Thyroid gland (tissue), 4 donors: ENCODE results near the gene RPL35A. TPM values are rescaled to one million over a fixed set of nuclear protein-coding genes. Genes with fewer than 3 reads are reported as not detected.
"Not testable (repeated sequence)": the region's sequence is repeated elsewhere in the genome, so short reads cannot be mapped to it uniquely, and the experiment has no call there.

Experiments
- DNase-seq, 2 donors: peaks; one replicate each; pipeline ENCODE4 v3.0.0-alpha.2; 2019
- H3K27ac ChIP-seq, 3 donors: fragments of 200-600 bp; sonication (generic); 1 replicate in 2 of 3; 2 replicates in 1 of 3; pipeline ENCODE4 v1.5.1; 2016 to 2019; ENCODE audit warnings: mild to moderate bottlenecking in 1 of 3, moderate library complexity in 1 of 3
- H3K27me3 ChIP-seq: fragments of 200-600 bp; sonication (generic); one replicate; pipeline ENCODE4 v1.5.1; 2019
- H3K36me3 ChIP-seq, 2 donors: fragments of 200-600 bp; sonication (generic); one replicate each; pipeline ENCODE4 v1.5.1; 2016 to 2019
- H3K4me1 ChIP-seq, 2 donors: fragments of 200-600 bp; sonication (generic); one replicate each; pipeline ENCODE4 v1.5.1; 2017 to 2019
- H3K4me3 ChIP-seq, 3 donors: fragments of 200-600 bp; sonication (generic); replicated peaks in 1 of 3; 1 replicate in 2 of 3; 2 replicates in 1 of 3; pipeline ENCODE4 v1.5.1; 2016; ENCODE audit warnings: mild to moderate bottlenecking in 1 of 3
- H3K9me3 ChIP-seq: fragments of 200-600 bp; sonication (generic); one replicate; pipeline ENCODE4 v1.5.1; 2017
- POLR2A ChIP-seq, 2 donors: fragments of 450-650 bp; IDR thresholded peaks; one replicate each; pipeline ENCODE4 v1.6.1; 2017; ENCODE audit warnings: antibody characterized with exemption in 2 of 2, mild to moderate bottlenecking in 2 of 2, moderate library complexity in 1 of 2
- WGBS, 2 donors: methylation state at CpG; one replicate each; pipeline ENCODE4 v1.1.5; 2017; 5-methylcytosine and 5-hydroxymethylcytosine counted together
- intact Hi-C: fragments of 100-400 bp; cut with DNase I; formaldehyde crosslinking; loops from one replicate; pipeline ENCODE4 v1.15.1; 2023
- total RNA-seq, 4 donors: library from RNA; depleted of rRNA; stranded (reverse); fragments of >200 nt; gene quantifications; one replicate each; pipeline ENCODE4 v1.2.3, GENCODE V29; 2016
- TF ChIP-seq, protein P1 (sequence below), 6 experiments: fragments of 200-600 bp in 3 of 6; fragments of 450-650 bp in 3 of 6; sonication (generic) in 3 of 6; IDR thresholded peaks; one replicate each; pipeline ENCODE4 v1.5.1; 2016 to 2019; ENCODE audit warnings: antibody characterized with exemption in 6 of 6, mild to moderate bottlenecking in 2 of 6, inconsistent platforms in 1 of 6, moderate library complexity in 1 of 6

Gene RPL35A
- total RNA-seq, 4 donors from 2014 or later, result 514 to 2,067 (median 704) TPM

DNA sequence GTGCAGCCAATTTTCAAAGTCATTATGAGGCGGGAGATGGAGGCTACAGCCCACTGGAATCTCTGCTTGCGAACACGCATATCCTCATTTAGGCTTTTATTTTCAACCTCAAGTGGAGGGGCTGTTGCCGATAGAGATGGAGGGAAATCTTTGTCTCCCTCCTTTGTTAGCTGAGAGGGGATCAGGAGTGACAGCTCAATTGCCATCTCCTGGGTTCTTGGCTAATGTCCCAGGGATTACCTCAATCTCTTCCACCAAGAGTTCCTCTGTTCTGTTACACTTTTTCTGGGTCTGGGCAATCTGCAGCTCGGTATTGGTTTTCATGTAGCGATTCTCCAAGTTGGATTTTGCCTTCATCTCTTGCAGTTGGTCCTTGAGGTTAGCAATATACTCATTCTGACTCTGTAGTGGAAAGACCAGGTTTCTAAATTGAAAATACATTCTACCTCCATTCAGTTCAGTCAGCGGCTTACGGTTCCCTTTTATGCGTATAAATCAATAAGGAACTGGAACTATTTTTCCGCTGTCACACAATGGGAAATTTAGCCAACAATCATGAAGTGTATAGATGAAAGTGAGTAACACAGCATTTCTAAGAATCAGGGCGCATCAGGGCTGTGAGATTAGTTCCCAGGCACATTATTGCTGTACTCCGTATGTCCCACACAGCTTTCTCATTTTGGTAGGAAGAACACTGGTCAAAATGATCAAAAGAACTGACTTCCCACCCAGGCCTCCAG lies 36.2 kb upstream of the RPL35A start:
- no peak for TF ChIP-seq POLR2A (IDR thresholded peaks at IDR 0.05)
- TF ChIP-seq, protein P1, sequence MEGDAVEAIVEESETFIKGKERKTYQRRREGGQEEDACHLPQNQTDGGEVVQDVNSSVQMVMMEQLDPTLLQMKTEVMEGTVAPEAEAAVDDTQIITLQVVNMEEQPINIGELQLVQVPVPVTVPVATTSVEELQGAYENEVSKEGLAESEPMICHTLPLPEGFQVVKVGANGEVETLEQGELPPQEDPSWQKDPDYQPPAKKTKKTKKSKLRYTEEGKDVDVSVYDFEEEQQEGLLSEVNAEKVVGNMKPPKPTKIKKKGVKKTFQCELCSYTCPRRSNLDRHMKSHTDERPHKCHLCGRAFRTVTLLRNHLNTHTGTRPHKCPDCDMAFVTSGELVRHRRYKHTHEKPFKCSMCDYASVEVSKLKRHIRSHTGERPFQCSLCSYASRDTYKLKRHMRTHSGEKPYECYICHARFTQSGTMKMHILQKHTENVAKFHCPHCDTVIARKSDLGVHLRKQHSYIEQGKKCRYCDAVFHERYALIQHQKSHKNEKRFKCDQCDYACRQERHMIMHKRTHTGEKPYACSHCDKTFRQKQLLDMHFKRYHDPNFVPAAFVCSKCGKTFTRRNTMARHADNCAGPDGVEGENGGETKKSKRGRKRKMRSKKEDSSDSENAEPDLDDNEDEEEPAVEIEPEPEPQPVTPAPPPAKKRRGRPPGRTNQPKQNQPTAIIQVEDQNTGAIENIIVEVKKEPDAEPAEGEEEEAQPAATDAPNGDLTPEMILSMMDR (IDR thresholded peaks at IDR 0.05), result no peak
- intact Hi-C loops, result no loop called here
- no peaks in the 10 kb centered on the region for H3K4me1 ChIP-seq
- no peak overlapping the region for H3K27ac ChIP-seq
- no peaks in the 10 kb centered on the region for H3K9me3 ChIP-seq
- WGBS, 2 donors, result 93 to 94% methylated on average over 12 of the region's 12 CpGs
- no peak for DNase-seq
- no peaks in the 10 kb centered on the region for H3K27me3 ChIP-seq
- no peaks in the 10 kb centered on the region for H3K36me3 ChIP-seq
- H3K4me3 ChIP-seq, result no peak overlapping the region

DNA sequence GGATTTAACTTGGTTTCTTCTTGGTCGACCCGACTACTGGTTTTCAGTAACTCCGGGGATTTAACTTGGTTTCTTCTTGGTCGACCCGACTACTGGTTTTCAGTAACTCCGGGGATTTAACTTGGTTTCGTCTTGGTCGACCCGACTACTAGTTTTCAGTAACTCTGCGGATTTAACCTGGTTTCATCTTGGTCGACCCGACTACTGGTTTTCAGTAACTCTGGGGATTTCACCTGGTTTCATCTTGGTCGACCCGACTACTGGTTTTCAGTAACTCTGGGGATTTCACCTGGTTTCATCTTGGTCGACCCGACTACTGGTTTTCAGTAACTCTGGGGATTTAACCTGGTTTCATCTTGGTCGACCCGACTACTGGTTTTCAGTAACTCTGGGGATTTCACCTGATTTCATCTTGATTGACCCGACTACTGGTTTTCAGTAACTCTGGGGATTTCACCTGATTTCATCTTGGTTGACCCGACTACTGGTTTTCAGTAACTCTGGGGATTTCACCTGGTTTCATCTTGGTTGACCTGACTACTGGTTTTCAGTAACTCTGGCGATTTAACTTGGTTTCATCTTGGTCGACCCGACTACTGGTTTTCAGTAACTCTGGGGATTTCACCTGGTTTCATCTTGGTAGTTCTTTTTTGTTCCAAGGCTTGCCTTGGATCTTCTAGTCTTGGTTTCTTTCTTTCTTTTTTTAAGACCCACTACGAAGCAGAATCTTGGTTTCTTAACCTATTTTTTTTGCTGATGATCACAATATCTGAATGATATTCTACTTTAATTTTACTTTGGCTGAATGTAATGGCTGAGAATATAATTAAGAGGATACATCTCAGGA lies 28.3 kb upstream of the RPL35A start:
- DNase-seq, H3K4me3 ChIP-seq, intact Hi-C loops, H3K27ac ChIP-seq, H3K36me3 ChIP-seq, H3K9me3 ChIP-seq, H3K4me1 ChIP-seq, H3K27me3 ChIP-seq: not testable (repeated sequence)
- 83 to 94% methylated on average over 22 to 23 of the region's 24 CpGs for WGBS, 2 donors

DNA sequence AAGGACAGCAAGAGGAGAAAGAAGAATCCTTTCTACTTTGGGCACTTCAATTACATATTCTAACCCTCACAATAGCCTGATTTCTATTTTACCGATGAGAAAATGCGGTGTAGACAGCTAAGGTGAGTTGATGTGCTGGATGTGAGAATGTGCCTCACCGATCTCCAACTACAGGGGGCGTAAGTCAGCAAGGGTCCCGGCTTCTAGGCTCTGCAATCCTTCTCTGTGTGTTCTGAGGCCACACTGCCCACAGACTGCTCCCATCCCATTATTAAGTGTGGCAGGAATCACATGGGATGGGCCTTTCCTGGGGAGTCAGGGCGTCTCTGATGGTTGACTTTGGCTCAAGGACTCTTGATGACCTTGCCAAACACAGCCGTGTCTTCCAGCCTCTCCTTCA lies 23.6 kb upstream of the RPL35A start:
- DNase-seq, result no peak
- no peak overlapping the region for H3K27ac ChIP-seq
- H3K4me1 ChIP-seq, result no peaks in the 10 kb centered on the region
- TF ChIP-seq POLR2A (IDR thresholded peaks at IDR 0.05), result no peak
- peaks cover 0 to 3% of the 10 kb centered on the region in 2 donors for H3K36me3 ChIP-seq
- H3K4me3 ChIP-seq, result no peak overlapping the region
- WGBS, 2 donors, result 67 to 76% methylated on average over 7 of the region's 7 CpGs
- intact Hi-C loops, result no loop called here
- H3K27me3 ChIP-seq, result no peaks in the 10 kb centered on the region
- H3K9me3 ChIP-seq, result no peaks in the 10 kb centered on the region

DNA sequence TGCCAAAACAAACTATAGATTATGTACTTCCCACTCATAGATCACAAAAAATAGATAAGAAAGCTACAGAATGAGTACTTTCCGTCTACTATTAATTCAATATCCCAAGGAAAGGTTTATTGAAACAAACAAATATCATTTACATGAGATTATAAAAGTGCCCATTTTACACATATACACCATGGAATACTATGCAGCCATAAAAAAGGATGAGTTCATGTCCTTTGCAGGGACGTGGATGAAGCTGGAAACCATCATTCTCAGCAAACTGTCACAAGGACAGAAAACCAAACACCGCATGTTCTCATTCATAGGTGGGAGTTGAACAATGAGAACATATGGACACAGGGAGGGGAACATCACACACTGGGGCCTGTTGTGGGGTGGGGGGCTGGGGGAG lies 22.4 kb upstream of the RPL35A start:
- H3K4me3 ChIP-seq, H3K27me3 ChIP-seq, H3K4me1 ChIP-seq, intact Hi-C loops, H3K9me3 ChIP-seq, DNase-seq, H3K27ac ChIP-seq, H3K36me3 ChIP-seq: not testable (repeated sequence)
- WGBS, 2 donors, result 96% methylated on average over 3 of the region's 3 CpGs

DNA sequence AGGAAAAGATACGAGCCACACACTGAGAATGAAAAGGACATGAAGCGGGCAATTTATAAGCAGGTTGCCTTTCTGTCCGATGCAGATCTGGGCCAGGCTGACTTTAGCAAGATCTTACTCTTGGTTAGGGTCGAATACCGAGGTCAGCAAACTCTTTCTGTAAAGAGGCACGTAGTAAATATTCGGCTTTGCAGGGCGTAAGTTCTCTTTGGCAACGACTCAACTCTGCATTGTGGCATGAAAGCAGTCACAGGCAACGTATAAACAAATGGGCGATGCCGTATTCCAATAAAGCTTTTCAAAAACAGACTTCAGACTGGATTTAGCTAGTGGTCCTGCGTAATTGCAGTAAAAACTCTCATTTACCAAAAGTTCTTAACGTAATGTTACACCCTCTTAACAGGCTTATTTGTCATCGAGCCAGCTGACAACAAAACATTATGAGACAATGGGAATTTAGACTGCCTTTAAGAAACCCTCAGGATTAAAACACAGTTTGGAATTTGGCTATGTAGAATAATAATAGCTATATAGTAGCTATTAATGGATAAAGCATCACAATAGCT lies 13.1 kb upstream of the RPL35A start:
- no peaks in the 10 kb centered on the region for H3K27me3 ChIP-seq
- DNase-seq, result no peak
- intact Hi-C loops, result no loop called here
- H3K9me3 ChIP-seq, result no peaks in the 10 kb centered on the region
- no peak for TF ChIP-seq POLR2A (IDR thresholded peaks at IDR 0.05)
- TF ChIP-seq, protein P1 (IDR thresholded peaks at IDR 0.05), result no peak
- 93 to 95% methylated on average over 15 of the region's 15 CpGs for WGBS, 2 donors
- H3K4me1 ChIP-seq, result no peaks in the 10 kb centered on the region
- no peaks in the 10 kb centered on the region for H3K36me3 ChIP-seq
- H3K27ac ChIP-seq, result no peak overlapping the region
- H3K4me3 ChIP-seq, result no peak overlapping the region

DNA sequence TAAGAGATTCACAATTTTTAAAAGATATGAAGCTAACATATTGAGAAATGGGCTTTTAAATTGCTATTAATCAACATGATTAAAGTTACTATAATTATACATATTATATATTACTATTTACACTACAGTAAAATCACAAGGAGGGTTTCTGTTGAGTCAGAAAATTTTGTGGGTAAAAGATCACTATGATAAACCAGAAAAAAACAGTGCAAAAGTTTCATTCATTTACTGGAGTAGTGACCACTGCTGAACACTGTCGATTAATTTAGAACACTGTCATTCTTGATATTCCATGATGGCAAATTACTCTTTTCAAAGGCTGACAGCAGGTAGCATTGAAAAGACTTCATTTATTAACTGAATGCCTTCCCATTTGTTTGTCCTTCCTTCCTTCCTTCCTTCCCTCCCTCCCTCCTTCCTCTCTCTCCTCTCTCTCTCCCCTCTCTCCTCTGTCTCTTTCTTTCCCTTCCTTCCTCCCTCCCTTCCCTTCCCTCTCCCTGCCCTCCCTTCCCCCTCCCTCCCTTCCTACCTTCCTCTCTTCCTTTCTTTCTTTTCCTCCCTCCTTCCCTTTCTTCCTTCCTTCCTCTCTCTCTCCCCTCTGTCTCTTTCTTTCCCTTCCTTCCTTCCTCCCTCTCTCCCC lies 9.1 kb upstream of the RPL35A start:
- intact Hi-C loops, result no loop called here
- WGBS, 2 donors, result 78 to 91% methylated on average over 1 of the region's 1 CpG
- no peaks in the 10 kb centered on the region for H3K4me1 ChIP-seq
- DNase-seq, result no peak
- H3K36me3 ChIP-seq, result no peaks in the 10 kb centered on the region
- no peaks in the 10 kb centered on the region for H3K27me3 ChIP-seq
- TF ChIP-seq, protein P1 (IDR thresholded peaks at IDR 0.05), result no peak
- no peak for TF ChIP-seq POLR2A (IDR thresholded peaks at IDR 0.05)
- no peak overlapping the region for H3K27ac ChIP-seq
- H3K4me3 ChIP-seq, result no peak overlapping the region
- H3K9me3 ChIP-seq, result no peaks in the 10 kb centered on the region
